Upper lobe of left lung (tissue), 4 donors: ENCODE results near the gene PLXNA4.

Experiments used
- POLR2AphosphoS5 ChIP-seq, 2 donors: sonication (generic); formaldehyde crosslinking; IDR thresholded peaks; one replicate each; pipeline ENCODE4 v1.5.1; 2017; ENCODE audit warnings: antibody characterized with exemption in 2 of 2
- TF ChIP-seq, protein P1 (sequence below), 6 experiments: fragments of 450-650 bp in 4 of 6; fragments of 200-600 bp in 2 of 6; sonication (generic) in 2 of 6; IDR thresholded peaks; one replicate each; pipeline ENCODE4 v1.5.1; 2016 to 2019; ENCODE audit warnings: antibody characterized with exemption in 6 of 6

DNA sequence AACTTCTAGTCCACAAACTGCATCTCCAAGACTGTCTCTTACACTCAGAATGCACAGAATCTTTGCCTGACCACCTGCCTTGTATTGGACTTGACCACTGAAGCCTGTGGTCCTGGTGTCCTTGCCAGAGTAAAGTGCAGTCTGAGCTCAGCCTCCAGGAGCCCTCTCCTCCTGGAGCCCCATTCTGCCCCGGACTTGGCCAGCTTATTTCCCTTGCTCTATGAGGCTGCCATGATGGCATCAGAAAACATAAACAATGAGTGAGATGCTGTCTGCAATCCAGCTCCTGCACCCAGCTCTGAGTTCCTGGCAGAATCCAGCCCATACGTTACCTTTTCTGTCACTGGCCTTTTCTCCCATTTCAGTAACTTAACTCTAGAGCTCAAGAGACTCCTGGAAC, 494.6 kb downstream of the PLXNA4 start:
- TF ChIP-seq, protein P1, sequence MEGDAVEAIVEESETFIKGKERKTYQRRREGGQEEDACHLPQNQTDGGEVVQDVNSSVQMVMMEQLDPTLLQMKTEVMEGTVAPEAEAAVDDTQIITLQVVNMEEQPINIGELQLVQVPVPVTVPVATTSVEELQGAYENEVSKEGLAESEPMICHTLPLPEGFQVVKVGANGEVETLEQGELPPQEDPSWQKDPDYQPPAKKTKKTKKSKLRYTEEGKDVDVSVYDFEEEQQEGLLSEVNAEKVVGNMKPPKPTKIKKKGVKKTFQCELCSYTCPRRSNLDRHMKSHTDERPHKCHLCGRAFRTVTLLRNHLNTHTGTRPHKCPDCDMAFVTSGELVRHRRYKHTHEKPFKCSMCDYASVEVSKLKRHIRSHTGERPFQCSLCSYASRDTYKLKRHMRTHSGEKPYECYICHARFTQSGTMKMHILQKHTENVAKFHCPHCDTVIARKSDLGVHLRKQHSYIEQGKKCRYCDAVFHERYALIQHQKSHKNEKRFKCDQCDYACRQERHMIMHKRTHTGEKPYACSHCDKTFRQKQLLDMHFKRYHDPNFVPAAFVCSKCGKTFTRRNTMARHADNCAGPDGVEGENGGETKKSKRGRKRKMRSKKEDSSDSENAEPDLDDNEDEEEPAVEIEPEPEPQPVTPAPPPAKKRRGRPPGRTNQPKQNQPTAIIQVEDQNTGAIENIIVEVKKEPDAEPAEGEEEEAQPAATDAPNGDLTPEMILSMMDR (IDR thresholded peaks at IDR 0.05): no peak
- no peak for TF ChIP-seq POLR2AphosphoS5 (IDR thresholded peaks at IDR 0.05)
